ENCODE measurements around the gene PTPRK.

The PTPRK gene

DNA sequence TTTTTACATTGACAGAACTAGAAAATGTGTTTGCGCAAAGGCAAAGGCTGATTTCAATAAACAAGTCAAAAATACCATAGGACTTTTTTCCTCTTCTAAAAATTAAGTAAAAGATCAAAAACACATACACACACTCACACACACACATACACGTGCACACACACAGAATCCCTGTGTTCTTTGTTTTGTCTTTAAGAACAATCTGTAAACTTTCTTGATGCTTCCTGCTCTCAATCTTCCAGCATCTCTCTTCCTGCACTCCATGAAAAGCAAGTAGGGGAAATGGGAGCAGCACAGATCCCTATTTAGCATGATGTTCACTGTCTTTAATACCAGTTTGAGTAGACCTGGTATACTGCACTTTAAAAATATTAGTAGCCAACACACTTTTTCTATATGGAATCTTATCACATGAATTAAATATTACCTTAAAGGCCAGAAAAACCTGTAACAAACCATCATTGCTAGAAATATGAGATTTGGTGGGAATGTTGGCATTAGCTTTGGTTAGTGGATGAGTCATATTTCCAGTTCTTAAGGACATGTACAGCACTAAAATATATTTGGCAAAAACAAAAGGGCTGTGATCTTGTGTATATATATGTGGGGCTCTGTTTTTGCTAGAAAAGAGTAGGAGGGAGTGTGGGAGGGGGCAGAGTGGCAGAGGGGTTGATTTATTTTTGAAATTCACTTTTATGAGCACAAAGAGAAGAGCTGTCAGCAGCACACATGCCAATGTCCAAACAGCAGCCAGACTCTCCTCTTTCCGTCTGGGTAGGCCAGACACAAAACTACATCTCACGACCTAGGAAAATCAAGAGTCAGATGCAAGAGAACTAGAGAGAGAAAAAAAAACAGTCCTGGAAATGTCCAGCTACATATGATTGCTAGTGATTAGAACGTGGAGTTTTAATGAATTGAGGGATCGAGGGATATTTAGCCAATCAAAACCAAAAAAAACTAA lies 4.6 kb downstream of the PTPRK start:
- DNase-seq (ENCODE audit: low read depth) = no peak

DNA sequence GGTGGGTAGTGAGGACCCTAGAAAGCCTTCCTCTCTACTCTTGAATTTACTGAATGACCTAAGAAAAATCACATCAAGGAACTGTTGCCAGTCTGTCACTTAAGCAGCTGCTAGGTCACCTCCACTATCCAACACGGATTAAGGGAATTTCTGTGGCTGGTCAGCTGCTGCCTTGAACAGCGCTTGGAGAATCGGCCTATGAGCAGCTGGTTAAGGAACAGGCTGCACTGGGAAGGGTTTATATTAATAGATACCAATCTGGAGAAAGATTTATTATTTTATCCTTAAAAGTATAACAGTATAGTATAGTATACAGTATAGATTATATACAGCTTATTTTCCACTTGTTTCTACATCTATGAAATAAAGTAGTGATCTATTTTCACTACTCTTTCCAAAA lies 6.5 kb downstream of the PTPRK start:
- DNase-seq (ENCODE audit: low read depth) = no peak

DNA sequence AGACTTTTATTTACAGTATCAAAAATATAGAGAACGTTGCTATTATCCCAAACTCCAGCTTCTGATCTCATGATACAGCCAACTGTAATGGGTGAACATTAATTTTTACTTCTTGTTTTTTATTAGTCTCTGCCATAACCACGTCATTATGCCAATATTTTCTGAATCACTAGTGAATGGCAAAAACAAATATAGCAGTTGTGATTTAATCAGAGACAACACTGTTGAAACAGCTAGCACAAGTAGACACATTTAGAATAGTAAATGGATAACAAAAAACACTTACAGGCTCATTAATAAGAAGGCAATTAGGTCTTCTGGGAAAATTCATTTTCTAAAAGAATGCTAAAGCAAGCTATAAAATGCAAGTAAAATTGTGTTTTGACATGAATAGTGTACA lies 8.1 kb downstream of the PTPRK start:
- no peak for DNase-seq (ENCODE audit: low read depth)

DNA sequence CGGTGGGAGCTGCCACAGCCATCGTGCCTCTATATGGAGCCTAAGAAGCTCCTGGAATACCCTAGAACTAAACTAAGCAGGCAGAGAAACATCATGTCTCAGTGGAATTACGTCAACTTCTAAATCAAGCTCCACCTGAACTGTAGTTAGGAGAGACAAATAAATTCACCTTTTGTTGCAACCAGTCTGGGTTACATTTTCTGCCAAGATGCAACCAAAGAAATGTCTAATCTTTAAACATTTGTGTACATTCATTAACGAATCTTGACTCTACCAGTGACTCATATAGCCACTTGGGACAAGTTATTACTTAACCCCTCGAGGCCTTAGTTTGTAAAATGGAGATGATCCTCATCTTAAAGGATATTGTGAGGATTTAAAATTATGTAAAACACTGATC lies 8.9 kb downstream of the PTPRK start:
- DNase-seq (ENCODE audit: low read depth) = no peak

DNA sequence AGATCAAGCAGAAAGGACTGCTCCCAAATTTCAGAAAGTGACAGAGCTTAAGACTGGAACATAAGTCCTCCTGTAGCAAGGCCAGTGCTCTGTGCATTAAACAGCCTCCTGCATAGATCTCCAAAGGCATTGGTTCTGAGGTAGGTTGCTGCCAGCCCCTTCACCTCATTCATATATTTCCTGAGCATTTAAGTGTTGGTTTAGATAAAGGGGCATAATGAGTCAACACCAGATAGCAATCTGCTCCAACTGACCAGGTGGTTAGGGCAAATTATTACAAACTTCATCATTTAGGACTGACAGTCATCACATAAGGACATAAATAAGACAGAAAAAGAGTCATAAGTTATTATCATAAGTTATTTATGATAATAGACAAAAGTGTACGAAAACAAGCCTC lies 10.7 kb downstream of the PTPRK start:
- DNase-seq (ENCODE audit: low read depth) = no peak

DNA sequence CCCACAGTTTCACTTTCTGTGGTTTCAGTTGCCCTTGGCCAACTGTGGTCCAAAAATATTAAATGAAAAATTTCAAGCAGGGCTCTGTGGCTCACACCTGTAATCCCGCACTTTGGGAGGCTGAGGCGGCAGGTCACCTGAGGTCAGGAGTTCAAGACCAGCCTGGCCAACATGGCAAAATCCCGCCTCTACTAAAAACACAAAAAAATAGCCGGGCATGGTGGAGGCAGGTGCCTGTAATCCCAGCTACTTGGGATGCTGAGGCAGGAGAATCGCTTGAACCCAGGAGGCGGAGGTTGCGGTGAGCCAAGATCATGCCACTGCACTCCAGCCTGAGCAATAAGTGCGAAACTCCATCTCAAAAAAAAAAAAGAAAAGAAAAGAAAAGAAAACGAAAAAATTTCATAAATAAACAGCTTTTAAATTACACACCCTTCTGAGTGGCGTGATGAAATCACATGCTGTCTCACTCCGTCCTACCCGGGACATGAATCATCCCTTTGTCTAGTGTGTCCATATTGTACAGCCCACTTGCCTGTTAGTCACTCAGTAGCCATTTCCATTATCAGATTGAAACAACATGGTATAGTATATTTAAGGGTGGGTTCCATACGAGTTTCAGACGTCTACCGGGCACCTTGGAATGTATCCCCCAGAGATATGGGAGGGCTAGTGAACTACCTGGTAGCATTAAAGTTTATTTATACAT lies 11.7 kb downstream of the PTPRK start:
- DNase-seq (ENCODE audit: low read depth) = peak; percentile 80

DNA sequence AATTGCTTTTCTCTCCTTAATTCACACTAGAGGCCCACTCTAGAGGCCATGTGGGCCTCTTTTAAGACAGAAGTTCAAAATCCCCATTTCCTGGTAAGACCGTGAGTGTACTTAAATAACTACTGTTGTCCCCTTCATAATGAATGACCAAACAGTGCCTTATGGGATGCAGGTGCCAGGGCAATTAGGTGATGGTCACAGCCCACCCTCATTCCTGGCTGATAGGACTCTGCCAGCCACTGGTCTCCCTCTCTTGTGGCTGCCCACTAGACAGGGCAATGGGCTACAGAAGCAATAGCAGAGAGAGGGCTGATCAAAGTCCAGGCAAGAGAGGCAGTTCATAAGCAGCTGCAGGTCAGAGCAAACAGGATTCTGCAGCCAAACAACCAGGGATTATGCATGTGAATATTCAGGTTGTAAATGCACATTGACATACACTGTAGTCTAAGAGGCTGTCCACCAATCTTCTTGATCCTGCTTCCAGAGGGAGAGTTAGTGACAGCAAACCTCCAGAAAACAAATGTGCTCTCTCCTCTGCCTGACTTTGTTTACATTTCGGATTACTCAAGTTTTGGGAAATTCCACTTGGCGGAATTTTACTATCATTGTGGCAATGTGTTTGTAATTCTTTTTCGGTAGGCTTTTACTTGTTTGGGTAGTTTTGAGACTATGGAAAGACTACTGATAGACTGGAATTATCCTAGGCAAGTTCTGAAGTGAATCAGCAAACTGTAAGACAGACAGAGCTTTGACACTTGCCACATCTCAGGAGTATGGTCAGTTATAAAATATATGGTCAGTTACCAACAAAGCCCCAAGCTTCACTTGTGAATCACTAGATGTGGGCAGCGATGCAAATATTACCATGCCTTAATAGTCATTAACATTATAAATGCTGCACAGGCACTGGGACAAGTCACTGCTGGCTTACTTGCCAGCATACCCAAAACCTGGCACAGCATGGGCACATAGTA lies 12.8 kb downstream of the PTPRK start:
- DNase-seq (ENCODE audit: low read depth) = no peak

DNA sequence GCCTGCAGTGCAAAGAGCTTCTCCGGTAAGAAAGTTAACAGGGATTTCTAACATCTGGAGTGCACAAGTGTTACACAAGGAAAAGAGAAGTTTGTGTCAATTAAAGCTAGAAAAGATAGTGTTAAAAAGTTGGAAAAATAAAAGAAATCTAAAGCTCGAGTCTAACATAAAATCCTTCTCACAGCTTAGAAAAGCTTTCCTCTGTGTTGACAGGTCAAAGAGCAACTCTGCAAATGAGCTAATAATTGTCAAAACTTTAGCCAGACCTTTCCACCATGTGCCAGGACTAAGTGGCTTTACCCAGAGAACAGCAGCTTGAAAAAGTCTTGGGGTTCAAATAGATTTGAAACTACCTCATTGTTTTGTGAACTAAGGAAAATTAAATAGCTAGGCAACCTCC lies 14.8 kb downstream of the PTPRK start:
- DNase-seq (ENCODE audit: low read depth) = no peak

DNA sequence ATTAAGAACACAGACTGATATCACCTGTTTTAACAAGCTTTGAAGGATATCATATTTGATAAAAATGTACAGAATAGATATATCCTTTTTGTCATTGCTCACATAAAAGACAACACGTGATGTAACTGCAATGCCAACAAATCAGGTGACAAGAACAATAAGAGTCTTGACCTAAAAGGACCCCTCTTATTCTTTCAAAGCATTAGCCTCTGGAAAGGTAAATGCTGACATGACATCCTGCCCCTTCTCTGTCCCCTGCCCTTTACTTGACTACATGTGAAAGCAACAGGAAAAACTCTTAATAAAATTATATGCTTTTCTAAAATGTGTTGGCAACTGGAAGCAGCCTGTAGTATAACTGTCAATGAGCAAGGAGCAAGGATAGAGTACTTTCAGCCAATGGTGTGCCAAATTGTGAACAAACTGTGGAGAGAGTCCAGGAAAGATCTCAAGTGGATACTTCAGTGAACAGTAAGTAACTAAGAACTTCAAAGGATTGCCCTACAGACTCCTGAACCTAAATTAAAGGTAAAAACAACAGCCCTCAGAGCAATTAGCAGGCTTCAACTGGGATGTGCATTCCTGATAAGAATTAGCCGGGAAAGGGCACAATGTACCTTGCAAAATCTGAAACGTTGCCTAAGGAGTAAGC lies 16.3 kb downstream of the PTPRK start:
- DNase-seq (ENCODE audit: low read depth) = no peak

DNA sequence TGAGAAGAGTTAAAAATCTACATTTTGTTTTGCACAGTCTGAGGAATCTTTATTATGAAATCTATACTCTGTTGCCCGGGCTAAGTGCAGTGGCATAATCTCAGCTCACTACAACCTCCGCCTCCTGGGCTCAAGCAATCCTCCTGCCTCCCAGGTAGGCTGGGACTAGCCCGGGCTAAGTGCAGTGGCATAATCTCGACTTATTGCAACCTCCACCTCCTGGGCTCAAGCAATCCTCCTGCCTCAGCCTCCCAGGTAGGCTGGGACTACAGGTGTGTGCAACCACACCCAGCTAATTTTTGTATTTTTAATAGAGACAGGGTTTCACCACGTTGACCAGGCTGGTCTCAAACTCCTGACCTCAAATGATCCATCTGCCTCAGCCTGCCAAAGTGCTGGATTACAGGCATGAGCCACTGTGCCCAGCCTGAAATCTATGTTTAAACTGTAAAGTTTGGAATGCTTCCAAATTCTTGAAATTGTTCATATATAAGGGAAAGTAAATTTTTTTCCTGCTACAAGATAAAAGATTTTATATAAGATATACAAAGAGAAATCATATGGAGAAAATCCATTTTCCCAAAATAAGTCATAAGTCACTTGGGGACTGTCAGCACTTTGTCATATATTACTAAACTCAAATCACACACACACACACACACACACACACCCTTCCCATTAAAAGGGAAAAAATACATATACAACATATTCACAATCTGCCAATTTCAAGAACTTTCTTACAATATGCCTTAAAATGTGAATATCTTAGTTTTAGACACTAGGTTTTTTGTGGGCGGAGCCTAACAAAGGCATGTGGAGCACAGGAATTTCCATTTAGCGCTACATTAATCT lies 19.4 kb downstream of the PTPRK start:
- no peak for DNase-seq (ENCODE audit: low read depth)

DNA sequence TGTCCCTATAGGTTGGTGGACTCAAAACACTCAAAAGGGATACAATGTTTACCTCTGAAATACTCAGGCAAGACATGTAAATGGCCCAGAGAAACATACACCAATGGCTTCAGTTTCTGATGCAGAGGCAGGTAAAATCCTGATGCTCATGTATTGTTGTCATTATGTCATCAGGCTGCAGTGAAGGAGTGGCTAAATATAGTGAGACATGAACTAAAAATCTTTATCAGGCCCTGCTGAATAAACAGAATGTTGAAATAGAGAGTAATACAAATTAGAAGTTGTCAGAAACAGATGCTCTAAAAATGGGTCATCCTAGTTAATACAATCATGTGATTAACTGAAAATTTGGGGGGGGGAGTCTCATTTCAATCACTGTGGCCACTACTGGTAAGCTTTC lies 20.4 kb downstream of the PTPRK start:
- no peak for DNase-seq (ENCODE audit: low read depth)

DNA sequence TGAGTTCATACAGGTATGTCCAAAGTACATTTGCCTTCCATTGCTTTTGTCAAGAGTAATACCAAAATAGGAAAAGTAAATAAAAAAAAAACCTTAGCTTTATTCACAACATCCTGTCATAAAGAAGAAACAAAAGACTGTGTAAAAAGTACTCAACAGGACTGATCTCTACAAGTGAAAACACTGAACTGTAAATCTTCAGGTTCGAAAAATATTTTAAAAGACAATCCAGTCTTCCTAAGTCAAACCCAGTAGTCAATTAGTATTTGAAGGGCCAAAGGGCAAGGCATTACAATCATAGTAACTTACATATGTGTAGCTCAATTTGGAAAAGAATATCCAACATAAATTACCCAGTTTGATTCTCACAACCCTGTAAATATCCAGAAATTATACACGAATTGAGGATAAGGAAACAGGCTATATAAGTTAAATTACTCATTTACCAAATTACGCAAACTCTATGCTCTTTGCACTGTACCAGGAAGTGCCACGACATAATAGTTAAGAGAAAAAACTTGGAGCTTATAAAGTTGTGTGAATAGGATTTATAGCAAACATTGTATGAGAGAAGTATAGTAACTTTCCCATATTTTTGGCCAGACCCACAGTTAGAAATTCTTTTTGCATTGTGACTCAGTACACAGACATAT lies 21.2 kb downstream of the PTPRK start:
- no peak for DNase-seq (ENCODE audit: low read depth)

DNA sequence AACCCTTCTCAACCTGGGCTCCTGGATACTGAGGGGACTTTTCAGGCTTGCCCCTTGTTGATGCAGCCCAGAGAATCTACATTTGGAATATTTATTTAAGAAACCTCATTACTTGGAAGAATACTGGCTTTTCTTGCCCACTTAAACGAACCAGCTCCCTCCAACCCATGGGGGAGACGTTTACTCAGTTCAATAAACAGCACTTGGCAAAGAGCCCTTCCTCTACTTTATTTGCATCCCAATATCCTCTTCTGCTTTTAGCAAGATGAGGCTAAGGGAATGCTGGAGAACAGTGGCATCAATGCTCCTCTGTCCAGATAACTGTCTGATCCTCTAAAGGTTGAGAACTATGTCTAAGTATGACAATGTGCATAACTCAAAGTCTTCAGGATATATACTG lies 22.2 kb downstream of the PTPRK start:
- no peak for DNase-seq (ENCODE audit: low read depth)

DNA sequence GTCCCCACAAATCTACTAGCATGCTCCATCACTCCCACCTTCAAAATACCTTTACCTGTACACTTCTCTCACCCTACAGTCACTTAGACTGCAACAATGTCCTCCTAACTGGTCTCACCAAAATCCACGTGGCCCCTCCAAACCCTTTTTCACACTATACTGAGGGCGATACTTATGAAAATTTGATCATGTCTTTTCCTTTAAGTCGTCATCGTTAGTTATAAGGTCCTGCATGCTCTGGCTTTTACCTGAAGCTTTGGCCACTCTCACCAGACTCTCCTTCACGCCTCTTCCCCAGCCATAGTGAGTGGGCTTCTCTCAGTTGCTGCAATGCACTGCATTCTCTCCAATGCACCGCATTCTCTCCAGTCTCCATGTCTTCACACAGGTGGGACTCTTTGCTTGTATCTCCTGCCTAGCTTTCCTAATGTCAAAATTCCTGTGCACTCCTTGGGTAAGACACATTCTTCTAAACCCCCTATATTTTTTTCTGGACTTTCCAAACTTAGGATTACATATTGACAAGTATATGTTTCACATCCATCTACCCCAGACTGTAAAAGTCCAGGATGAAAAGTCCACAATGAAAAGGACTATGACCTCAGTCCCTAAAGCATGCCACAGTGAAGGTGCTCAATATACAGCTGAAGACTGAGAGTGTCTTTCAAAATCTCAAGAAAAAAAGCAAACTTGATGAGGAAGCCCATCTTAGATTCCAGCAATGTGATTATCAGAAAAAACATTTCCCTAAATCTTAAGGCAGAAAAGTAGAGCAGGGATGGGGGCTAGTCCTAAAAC lies 24.7 kb downstream of the PTPRK start:
- no peak for DNase-seq (ENCODE audit: low read depth)

DNA sequence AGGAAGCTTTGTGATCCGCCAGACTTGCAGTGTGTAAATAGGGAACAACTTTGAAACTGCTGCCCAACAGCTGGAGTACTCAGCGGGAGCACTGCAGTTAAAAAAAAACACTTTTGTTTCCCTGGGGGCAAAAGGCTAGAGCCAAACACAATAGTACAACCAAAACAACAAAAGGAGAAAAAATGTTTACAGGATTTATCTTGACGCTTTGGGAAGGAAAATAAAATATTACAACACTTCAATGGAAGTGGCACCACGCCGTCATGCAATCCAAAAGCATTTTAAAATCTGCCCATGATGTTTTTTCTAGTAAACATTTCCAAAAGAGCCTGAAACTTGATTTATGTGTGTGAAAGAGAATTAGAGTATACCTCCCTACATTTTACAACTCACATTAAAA lies 26.0 kb downstream of the PTPRK start:
- no peak for DNase-seq (ENCODE audit: low read depth)

DNA sequence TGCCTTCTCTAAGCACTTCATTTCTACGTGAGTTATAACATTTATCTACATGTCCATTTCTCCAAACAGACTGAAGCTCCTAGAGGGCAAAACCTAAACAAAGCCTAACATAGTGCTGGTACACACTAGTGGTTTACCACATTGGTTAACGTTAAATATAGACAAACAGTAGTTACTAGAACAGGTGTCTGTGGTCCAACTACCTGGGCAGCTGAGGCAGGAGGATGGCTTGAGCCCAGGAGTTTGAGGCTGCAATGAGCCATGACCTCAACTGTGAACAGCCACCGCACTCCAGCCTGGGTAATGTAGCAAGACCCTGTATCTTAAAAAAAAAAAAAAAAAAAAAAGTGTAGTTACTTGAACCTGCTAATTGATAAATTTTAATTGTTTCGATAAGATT lies 26.5 kb downstream of the PTPRK start:
- DNase-seq (ENCODE audit: low read depth) = no peak

DNA sequence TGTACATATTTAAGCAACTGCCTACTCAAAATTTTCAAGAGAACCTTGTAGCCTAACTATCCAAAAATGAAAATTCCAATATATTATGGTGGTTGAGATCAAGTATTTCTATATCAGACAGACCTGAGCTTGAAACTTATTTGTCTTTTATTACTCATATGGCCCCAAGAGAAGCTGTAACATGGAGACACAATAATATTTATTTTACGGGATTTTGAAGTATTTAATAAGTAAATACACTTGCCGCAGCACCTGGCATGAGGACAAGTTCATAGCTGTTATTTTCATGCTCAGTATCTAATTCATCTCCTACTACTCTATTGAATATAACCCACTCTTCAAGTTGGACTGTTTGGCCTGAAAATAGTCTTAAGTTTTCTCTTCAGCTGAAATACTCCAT lies 28.0 kb downstream of the PTPRK start:
- no peak for DNase-seq (ENCODE audit: low read depth)

DNA sequence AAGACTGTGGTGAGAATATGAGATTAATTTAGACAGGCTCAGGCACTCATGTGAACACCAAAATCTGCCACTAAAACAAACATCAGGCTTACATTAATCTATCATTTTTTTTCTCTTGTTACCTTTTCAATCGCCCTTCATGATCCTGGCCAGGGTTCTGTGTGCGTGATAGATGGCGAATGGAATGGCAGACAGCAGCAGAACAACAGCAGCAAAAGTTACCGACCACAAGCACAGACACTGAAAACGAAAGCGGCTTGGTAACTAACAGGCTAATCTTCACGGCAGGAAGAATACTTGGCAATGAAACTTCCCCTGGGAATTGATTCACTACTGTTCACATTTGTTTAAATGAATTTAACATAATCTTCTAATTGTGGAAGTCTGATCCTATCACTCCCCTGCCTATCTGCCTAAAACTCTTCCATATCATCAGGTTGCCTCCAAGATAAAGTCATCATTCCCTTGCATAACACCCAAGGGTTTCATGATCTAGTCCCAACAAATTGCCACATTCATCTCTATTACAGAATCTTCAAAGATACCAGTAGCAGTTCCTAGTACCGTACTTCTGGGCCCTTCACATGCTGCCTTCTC lies 28.7 kb downstream of the PTPRK start:
- no peak for DNase-seq (ENCODE audit: low read depth)

DNA sequence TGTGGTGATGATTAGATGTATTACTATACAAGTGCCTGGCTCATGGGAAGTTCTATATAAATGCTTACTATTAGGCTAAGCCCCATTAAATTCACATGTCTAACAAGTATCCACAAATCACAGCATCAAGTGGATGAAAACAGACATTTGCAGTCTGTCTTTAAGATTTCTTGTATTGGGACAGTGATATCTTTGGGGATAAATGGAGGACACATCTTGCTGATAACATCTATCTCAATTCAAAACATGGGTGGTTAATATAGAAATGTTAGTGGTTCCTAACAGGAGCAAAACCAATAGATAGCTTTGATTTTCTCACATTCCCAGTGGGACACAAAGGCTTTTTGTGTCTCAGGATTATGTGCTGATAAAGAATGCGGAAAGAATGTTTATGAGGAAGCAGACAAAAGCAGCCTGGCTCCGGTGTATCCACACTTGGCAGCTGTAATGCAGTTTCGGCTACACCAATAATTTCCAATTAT lies 29.3 kb downstream of the PTPRK start:
- DNase-seq (ENCODE audit: low read depth) = no peak
